Measurements from ENCODE around the gene RTN4RL2. TPM values are rescaled to one million over a fixed set of nuclear protein-coding genes. Genes with fewer than 3 reads are reported as not detected.

The RTN4RL2 gene
- total RNA-seq, 1 experiment from 2014 or later, result 15.5 TPM

DNA sequence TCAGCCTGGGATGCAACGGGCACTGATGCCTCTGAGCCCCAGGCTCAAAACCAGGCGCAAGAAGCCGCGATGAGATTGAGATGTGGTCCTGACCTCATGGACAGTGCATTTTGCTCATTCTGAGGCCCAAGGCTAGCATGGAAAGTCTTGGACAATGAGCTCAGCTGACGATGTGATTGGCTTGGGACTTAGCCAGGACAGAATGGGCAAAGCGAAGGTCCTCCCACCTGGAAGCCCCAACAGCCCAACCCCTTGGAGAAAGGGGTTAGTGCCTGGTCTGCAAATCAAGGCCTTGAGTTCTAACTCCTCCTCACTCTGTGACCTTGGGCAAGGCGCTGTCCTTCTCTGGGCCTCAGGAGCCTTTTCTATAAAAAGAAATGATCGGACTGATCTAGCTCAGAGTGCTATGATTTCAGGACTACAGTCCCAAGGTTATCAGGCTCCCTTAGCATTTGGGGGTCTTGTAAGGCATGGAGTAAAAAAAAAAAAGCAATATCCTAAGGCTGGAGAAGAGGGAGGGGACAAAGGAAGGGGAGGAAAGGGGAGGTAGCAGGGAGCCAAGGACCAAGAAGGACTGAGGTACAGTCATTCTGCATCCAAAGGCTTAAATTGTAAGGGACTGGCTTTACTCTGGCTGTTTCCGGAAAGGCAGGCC lies 36.1 kb upstream of the RTN4RL2 start:
- POLR2A ChIA-PET, result interaction anchor here (0.6 kb wide), 1 partner anchor 376 kb away, joined by 3 read pairs; no protein-coding TSS in a partner anchor
- peaks cover 29% of the 10 kb centered on the region for H3K27me3 Mint-ChIP-seq (ENCODE audit: low read depth)
- no peaks in the 10 kb centered on the region for H3K9me3 Mint-ChIP-seq
- DNase-seq (ENCODE audit: low spot score) (no peak), ATAC-seq (no peak)
- CTCF ChIA-PET, result interaction anchor here (0.9 to 4.2 kb wide), 4 partner anchors 33 to 79 kb away, joined by 3 to 26 read pairs (median 6); partner anchors contain the start of gene RTN4RL2
- no peak overlapping the region; the same call in 1 of the 2 replicates for H3K4me3 Mint-ChIP-seq
- peaks cover 27% of the 10 kb centered on the region for H3K4me1 Mint-ChIP-seq
- H3K27ac Mint-ChIP-seq, result peak overlapping the region; percentile 68; the same call in 1 of the 2 replicates
- H3K36me3 Mint-ChIP-seq, result peaks cover 22% of the 10 kb centered on the region
- TF ChIP-seq ZNF138 (CRISPR knock-in tag; conservative IDR thresholded peaks at IDR 0.05) (no peak), NR2C2 (CRISPR knock-in tag; IDR thresholded peaks at IDR 0.05) (no peak), CREM (CRISPR knock-in tag; IDR thresholded peaks at IDR 0.05) (no peak), NFATC4 (CRISPR knock-in tag; IDR thresholded peaks at IDR 0.05) (no peak), ZNF512 (CRISPR knock-in tag; IDR thresholded peaks at IDR 0.05; ENCODE audit: borderline replicate concordance) (no peak), CREB1 (CRISPR knock-in tag; IDR thresholded peaks at IDR 0.05) (no peak), CBFB (CRISPR knock-in tag; IDR thresholded peaks at IDR 0.05; ENCODE audit: low read depth) (no peak), ZNF416 (CRISPR knock-in tag; IDR thresholded peaks at IDR 0.05) (no peak), ZNF396 (CRISPR knock-in tag; IDR thresholded peaks at IDR 0.05; ENCODE audit: borderline replicate concordance) (no peak), RELA (CRISPR knock-in tag; IDR thresholded peaks at IDR 0.05; ENCODE audit: borderline replicate concordance) (no peak), ZNF263 (CRISPR knock-in tag; IDR thresholded peaks at IDR 0.05; ENCODE audit: low read depth) (no peak), SMAD4 (CRISPR knock-in tag; IDR thresholded peaks at IDR 0.05) (no peak), ELF4 (CRISPR knock-in tag; IDR thresholded peaks at IDR 0.05; ENCODE audit: low read depth) (no peak), ATF6 (CRISPR knock-in tag; IDR thresholded peaks at IDR 0.05) (no peak)
- TF ChIP-seq, protein P1, sequence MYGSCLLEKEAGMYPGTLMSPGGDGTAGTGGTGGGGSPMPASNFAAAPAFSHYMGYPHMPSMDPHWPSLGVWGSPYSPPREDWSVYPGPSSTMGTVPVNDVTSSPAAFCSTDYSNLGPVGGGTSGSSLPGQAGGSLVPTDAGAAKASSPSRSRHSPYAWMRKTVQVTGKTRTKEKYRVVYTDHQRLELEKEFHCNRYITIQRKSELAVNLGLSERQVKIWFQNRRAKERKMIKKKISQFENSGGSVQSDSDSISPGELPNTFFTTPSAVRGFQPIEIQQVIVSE (CRISPR knock-in tag; IDR thresholded peaks at IDR 0.05; ENCODE audit: borderline replicate concordance), result no peak
- TF ChIP-seq, protein P2, sequence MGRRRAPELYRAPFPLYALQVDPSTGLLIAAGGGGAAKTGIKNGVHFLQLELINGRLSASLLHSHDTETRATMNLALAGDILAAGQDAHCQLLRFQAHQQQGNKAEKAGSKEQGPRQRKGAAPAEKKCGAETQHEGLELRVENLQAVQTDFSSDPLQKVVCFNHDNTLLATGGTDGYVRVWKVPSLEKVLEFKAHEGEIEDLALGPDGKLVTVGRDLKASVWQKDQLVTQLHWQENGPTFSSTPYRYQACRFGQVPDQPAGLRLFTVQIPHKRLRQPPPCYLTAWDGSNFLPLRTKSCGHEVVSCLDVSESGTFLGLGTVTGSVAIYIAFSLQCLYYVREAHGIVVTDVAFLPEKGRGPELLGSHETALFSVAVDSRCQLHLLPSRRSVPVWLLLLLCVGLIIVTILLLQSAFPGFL (CRISPR knock-in tag; IDR thresholded peaks at IDR 0.05; ENCODE audit: borderline replicate concordance), result no peak
- TF ChIP-seq, protein P3, sequence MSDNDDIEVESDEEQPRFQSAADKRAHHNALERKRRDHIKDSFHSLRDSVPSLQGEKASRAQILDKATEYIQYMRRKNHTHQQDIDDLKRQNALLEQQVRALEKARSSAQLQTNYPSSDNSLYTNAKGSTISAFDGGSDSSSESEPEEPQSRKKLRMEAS (CRISPR knock-in tag; IDR thresholded peaks at IDR 0.05), result no peak
- TF ChIP-seq, protein P4, sequence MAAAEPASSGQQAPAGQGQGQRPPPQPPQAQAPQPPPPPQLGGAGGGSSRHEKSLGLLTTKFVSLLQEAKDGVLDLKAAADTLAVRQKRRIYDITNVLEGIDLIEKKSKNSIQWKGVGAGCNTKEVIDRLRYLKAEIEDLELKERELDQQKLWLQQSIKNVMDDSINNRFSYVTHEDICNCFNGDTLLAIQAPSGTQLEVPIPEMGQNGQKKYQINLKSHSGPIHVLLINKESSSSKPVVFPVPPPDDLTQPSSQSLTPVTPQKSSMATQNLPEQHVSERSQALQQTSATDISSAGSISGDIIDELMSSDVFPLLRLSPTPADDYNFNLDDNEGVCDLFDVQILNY (CRISPR knock-in tag; IDR thresholded peaks at IDR 0.05), result no peak

Data from WTC11 (cell line).